Activated CD4-positive, alpha-beta T cell treated with anti-CD3 and anti-CD28 coated beads, Interleukin-2, Interleukin-6, amounts not matched to agents 100 ng/mL and 50 ng/mL, durations not matched to agents 16 hours and 8 hours (primary cell): Measurements from ENCODE around the gene SERPINA1.
"Not testable (repeated sequence)": the region's sequence is repeated elsewhere in the genome, so short reads cannot be mapped to it uniquely, and the experiment has no call there.

ENCODE experiments used
- DNase-seq: peaks from one replicate; pipeline ENCODE4 v3.0.0-alpha.2; 2020

Gene SERPINA1

GRCh38 chr14:94368956-94369355 is 19.4 kb downstream of the SERPINA1 start:
- no peak for DNase-seq

DNA sequence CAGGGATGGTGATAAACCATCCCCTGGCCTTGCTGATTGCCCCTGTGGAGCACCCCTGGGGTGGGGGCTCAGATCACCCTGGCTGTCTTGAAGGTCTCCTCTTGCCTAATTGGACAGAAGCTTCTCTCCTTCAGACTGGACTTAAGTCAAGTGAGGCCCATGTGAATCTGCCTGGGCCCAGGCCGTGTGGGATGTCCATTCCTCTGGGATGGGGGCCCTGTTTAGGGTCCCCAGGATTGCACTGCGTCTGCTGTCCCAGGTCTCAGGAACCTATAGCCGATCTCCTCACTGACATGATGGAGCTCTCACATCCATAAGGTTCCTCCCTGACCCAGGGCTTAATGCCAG is 20.2 kb downstream of the SERPINA1 start:
- DNase-seq, result no peak

DNA sequence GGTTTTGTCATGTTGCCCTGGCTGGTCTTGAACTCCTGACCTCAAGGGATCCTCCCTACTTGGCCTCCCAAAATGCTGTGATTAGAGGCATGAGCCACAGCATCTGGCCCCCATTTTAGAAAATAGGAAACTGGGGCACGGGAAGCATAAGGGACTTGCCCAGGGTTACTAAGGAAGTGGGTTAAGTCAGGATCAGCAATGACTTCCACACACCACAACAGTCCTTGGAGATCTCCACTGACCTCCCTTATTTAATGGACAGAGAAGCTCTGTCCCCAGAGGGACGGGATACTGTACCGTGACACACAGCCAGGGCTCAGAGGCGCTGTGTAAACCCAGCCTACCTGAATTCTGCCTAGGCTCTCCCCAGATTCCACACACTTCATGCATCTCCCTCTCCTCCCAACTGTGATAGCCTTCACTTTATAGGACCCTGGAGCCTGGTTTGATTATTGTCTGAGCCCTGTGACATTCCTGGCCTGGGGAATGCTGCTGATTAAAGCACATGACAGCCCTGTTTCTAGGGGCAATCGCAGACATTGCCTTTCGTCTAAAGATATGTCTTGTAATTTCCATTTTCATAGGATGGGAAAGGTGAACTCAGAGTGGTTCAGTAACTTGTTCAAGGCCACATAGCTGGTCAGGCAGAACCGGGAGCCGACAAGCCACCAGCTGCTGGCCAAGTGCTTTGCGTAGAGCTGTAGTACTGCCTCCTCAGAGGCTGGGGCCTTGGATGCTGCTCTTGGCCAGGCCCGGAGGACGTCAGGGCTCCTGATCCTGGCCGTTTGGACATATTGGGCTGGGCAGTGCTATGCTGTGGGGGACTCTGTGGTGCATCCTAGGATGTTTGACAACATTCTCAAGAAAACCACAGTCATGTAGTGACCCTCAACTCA is 20.8 kb downstream of the SERPINA1 start:
- no peak for DNase-seq

- no peak for DNase-seq
Measured at GRCh38 chr14:94366146-94366915, 22.1 kb downstream of the SERPINA1 start, which contains the start of gene SERPINA2. Gene SERPINA2 (minus strand): TSS chr14:94366698.

DNA sequence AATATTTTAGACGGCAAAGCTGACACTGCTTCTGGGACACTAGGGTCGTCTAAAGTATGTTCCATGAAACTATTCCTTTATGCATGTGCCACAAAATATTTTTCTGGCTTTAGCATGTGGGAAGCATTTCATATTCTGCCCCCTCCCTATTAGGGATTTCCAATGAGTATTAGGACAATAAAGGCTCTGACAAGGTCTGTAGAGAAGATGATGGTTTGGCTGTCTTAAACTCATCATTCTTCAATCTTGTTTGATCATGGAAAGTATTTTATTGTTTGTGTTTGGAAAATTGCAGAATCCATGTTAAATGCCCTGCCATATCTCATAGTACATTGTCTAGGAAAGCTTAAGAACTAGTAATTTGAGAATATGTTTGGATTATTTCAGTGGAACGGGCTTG is 22.8 kb downstream of the SERPINA1 start:
- no peak for DNase-seq

GRCh38 chr14:94364964-94365363 is 23.4 kb downstream of the SERPINA1 start:
- DNase-seq, result no peak

DNA sequence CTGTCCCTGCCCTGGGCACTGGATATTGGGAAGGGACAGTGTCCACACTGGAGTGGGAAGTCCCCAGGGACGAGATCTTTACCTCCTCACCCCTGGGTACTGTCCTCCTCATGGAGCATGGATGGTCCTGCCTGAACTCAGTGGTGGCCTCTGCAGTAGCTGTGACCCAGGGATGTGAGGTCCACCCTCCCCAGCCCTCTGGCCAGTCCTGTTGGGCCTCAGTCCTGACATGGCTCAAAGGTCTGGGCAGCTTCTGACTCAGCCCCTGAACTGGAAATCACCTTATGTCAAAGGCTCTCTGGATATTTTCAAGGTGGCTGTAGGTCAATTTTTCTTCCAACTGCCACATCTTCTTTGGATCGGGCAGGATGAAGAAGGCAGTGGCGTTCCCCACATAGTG is 24.4 kb downstream of the SERPINA1 start:
- no peak for DNase-seq

DNA sequence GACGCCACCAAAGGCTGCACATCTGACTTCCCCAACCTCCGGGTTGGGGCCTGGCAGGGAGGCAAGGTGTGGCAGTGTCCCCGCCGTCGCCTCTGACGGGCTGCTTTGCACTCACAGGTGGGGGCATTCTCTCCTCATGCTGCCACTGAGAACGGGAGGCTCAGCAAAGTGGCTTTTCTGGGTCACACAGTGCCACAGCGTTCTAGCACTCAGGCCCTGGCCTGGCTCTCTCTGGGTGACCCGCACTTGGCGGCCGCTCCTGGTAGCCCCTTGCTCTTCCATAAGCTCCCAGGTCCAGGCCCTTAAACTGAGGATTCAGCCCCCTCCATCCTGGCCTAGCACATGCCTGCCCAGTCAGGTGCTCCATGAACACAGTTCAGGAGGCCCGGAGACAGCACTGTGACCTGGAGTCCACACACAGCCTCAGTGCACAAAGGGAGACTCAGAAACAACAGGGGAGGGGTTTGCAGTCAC is 25.2 kb downstream of the SERPINA1 start:
- no peak for DNase-seq

DNA sequence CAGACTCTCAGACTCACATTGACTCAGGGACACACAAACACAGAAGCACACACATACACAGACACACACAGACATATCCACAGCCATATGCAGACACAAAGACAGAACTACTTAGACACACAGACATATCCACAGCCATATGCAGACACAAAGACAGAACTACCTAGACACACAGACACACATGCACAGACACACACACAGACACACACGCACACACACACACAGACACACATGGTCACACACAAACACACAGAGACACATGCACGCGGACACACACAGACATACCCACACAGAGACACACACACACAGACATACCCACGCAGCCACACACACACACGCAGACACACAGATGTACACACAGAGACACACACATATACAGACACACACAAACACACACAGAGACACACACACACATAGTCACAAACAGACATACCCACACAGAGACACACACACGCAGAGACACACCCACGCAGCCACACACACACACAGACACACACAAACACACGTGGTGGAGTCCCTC is 25.7 kb downstream of the SERPINA1 start:
- no peak for DNase-seq

DNA sequence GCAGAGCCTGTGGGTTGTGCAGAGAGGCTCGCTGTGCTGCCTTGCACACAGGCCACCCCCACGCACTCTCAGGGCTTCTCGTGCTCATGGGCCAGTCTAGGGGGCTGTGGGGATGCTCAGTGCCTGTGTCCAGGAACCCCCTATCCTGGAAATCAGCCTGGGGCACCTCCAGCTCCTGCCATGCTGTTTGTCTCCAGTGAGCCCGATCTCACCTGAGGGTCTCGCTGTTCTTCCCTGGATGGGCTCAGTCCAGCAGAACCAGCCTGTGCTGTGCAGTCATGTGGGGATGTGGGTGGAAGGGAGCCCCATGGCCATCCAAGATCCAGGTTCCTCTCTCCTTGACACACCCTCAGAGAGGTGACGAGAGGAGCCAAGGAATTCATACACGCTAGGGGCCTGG is 26.7 kb downstream of the SERPINA1 start:
- no peak for DNase-seq

GRCh38 chr14:94360945-94361565 is 27.3 kb downstream of the SERPINA1 start:
- no peak for DNase-seq

DNA sequence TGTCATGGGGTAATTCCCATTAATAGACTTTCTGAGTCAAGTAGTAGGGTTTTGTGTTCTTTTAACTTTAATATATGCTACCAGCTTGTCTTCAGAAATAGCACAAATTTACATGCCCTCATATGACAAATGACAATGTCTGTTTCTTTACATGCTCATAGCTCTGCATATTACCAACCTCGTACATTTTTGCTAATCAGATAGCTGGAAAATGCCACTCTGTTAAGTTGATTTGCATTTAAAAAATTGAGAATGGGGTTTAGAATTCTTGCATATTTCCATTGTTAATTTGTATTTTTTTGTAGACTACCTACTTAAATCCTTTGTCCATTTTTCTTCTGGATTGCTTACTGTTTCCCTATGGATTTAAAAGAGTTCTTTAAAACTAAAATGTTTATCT is 31.2 kb downstream of the SERPINA1 start:
- DNase-seq, result no peak

GRCh38 chr14:94356379-94357056 is 31.9 kb downstream of the SERPINA1 start:
- DNase-seq, result no peak

GRCh38 chr14:94355191-94355794 is 33.1 kb downstream of the SERPINA1 start:
- no peak for DNase-seq

DNA sequence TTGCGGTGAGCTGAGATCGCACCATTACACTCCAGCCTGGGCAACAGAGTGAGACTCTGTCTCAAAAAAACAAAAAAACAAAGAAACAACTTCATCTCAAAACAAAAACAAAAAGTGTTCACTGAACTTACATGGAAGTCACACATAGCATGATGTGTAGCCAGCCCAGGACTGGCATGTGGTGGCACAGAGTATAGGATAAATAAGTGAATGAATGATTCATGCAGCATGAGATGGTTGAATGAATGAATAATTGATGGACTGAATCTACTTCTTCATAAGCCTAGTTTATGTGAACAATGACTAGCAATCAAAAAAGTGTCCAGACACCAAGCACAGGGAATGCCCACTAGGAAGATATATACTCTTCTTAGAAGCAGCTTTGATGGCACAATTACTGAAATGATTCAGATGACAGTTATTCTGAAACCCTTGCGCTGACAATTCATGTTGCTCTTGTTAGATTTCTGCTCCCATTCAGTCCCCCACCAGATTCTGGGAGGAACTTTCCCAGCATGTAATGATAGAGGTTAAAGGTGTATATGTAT is 33.7 kb downstream of the SERPINA1 start:
- DNase-seq, result peak; percentile 9

GRCh38 chr14:94354190-94354589 is 34.2 kb downstream of the SERPINA1 start:
- not testable (repeated sequence) for DNase-seq

DNA sequence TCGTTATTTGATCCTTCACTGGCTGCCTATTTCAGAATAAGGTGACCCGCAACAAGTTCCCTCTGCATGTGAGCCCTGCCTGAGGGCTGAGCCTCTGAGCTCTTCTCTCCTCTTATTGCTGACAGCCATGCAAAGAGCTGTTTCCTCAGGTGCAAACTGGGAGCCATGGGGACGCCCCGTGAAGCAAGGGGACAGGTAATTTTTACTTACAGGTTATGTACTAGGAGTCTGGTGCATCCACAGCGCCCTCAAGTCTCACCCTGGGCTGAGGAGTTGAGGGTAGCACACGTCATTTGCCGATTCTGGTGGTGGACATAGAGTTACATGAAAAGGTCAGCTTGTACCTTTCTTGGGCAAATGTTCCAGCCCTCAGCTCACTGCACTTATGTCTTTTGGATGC is 39.1 kb downstream of the SERPINA1 start:
- DNase-seq, result no peak

- no peak for DNase-seq
Measured at GRCh38 chr14:94348836-94349235, 39.6 kb downstream of the SERPINA1 start.

GRCh38 chr14:94346841-94347240 is 41.6 kb downstream of the SERPINA1 start:
- DNase-seq, result no peak

DNA sequence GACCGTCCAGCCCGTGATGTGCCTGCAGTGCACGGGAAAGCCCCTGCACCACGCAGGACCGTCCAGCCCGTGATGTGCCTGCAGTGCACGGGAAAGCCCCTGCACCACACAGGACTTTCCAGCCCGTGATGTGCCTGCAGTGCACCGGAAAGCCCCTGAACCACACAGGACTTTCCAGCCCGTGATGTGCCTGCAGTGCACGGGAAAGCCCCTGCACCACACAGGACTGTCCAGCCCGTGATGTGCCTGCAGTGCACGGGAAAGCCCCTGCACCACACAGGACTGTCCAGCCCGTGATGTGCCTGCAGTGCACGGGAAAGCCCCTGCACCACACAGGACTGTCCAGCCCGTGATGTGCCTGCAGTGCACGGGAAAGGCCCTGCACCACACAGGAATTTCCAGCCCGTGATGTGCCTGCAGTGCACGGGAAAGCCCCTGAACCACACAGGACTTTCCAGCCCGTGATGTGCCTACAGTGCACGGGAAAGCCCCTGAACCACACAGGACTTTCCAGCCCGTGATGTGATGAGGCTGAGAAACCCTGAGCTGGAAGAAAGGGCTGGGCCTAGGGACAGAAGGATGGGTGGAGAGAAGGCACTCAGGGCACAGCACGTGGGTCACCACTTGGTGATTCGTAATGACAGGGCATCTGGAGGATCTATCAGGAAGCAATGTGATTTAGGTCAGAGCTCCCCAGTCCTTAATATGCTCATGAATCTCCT is 42.2 kb downstream of the SERPINA1 start:
- DNase-seq, result peak; percentile 68
